Keratinocyte (primary cell): Measurements from ENCODE around the gene PTGR2. TPM values are rescaled to one million over a fixed set of nuclear protein-coding genes. Genes with fewer than 3 reads are reported as not detected.

Experiments
- DNase-seq: peaks from one replicate; pipeline ENCODE4 v3.0.0-alpha.2; 2011; ENCODE audit warnings: low read depth, missing footprints, low spot score
- FAIRE-seq: peaks from 2 replicates; lab custom pipeline; 2011; peaks lifted over from hg19 to GRCh38; lab: Jason Lieb, UNC
- H2AFZ ChIP-seq: 2 replicates; pipeline ENCODE4 v1.6.0; 2012; ENCODE audit warnings: low read length, control low read depth, inconsistent platforms; ENCODE audit not compliant: control insufficient read depth
- H3K27ac ChIP-seq: 2 replicates; pipeline ENCODE4 v1.5.1; 2011; ENCODE audit warnings: low read length; ENCODE audit not compliant: control insufficient read depth, insufficient read depth
- H3K27me3 ChIP-seq: 3 replicates; pipeline ENCODE4 v1.6.0; 2011; ENCODE audit warnings: low read length; ENCODE audit not compliant: control insufficient read depth, insufficient read depth; ENCODE audit errors: extremely low read depth
- H3K36me3 ChIP-seq, 2 experiments: 2 replicates in 1 of 2; 3 replicates in 1 of 2; pipeline ENCODE4 v1.5.1; 2011; ENCODE audit warnings: low read length in 2 of 2, mild to moderate bottlenecking in 1 of 2; ENCODE audit not compliant: control insufficient read depth in 2 of 2, insufficient read depth in 2 of 2; ENCODE audit errors: extremely low read depth in 1 of 2
- H3K4me1 ChIP-seq: 3 replicates; pipeline ENCODE4 v1.5.1; 2011; ENCODE audit warnings: low read length; ENCODE audit not compliant: control insufficient read depth, insufficient read depth; ENCODE audit errors: extremely low read depth
- H3K4me2 ChIP-seq: 3 replicates; pipeline ENCODE4 v1.6.0; 2011; ENCODE audit warnings: low read depth, low read length; ENCODE audit not compliant: control insufficient read depth, insufficient read depth; ENCODE audit errors: extremely low read depth
- H3K4me3 ChIP-seq, 3 experiments: fragments of 200-600 bp in 1 of 3; sonication (generic) in 1 of 3; 2 replicates in 2 of 3; 3 replicates in 1 of 3; pipeline ENCODE4 v1.5.1; 2011 to 2016; ENCODE audit warnings: low read length in 3 of 3, mild to moderate bottlenecking in 3 of 3, control low read depth in 2 of 3, inconsistent platforms in 1 of 3, low read depth in 1 of 3, mixed read lengths in 1 of 3, mixed run types in 1 of 3, moderate library complexity in 1 of 3; ENCODE audit not compliant: control insufficient read depth in 2 of 3, insufficient read depth in 2 of 3; ENCODE audit errors: extremely low read depth in 1 of 3
- H3K79me2 ChIP-seq: 2 replicates; pipeline ENCODE4 v1.6.0; 2012; ENCODE audit warnings: low read length; ENCODE audit not compliant: control insufficient read depth, insufficient read depth
- H3K9ac ChIP-seq: 3 replicates; pipeline ENCODE4 v1.6.0; 2011; ENCODE audit warnings: low read length; ENCODE audit not compliant: control insufficient read depth, insufficient read depth; ENCODE audit errors: extremely low read depth
- H3K9me1 ChIP-seq: 3 replicates; pipeline ENCODE4 v1.6.0; 2011; ENCODE audit warnings: low read length; ENCODE audit not compliant: control insufficient read depth, insufficient read depth; ENCODE audit errors: extremely low read depth
- H3K9me3 ChIP-seq: 2 replicates; pipeline ENCODE4 v1.5.1; 2012; ENCODE audit warnings: low read depth, low read length; ENCODE audit not compliant: control insufficient read depth
- H4K20me1 ChIP-seq: 3 replicates; pipeline ENCODE4 v1.6.0; 2011; ENCODE audit warnings: low read length; ENCODE audit not compliant: control insufficient read depth, insufficient read depth; ENCODE audit errors: extremely low read depth
- CTCF ChIP-seq, 3 experiments: IDR thresholded peaks in 1 of 3; conservative IDR thresholded peaks in 1 of 3; optimal IDR thresholded peaks in 1 of 3; 2 replicates in 2 of 3; 3 replicates in 1 of 3; pipeline versions ENCODE3 to v1.5.1; 2011; ENCODE audit warnings: low read length in 3 of 3, mild to moderate bottlenecking in 3 of 3, moderate library complexity in 2 of 3, control low read depth in 1 of 3, inconsistent platforms in 1 of 3; ENCODE audit not compliant: insufficient read depth in 2 of 3; ENCODE audit errors: extremely low read depth in 1 of 3
- EZH2 ChIP-seq: IDR thresholded peaks from one replicate; pipeline ENCODE4 v1.6.1; 2012; ENCODE audit warnings: inconsistent platforms, mild to moderate bottlenecking, low read length, moderate library complexity
- dilution Hi-C: fragments of 300-500 bp; cut with MboI; formaldehyde crosslinking; loops from one replicate; pipeline ENCODE4 v1.7.0; 2020; ENCODE audit warnings: low sequenced_read_pairs; ENCODE audit not compliant: extremely low pct_ligation_motif_present
- polyA plus RNA-seq, 5 experiments: library from polyadenylated mRNA; depleted of rRNA in 3 of 5; stranded (reverse) in 3 of 5; stranded (forward) in 1 of 5; unstranded in 1 of 5; fragments of >200 nt; gene quantifications; 1 replicate in 1 of 5; 2 replicates in 3 of 5; 3 replicates in 1 of 5; pipeline versions ENCODE4 v1.2.1 to v1.2.3, GENCODE V29; 2011 to 2012; ENCODE audit warnings: missing spikeins in 2 of 5, low read depth in 1 of 5, low replicate concordance in 1 of 5

The PTGR2 gene
- polyA plus RNA-seq, 1 donor (not counting 4 experiments of a cell fraction or from before 2014, with no cell fraction given) = 19.5 TPM

GRCh38 chr14:73870525-73871235 lies 19.0 kb downstream of the PTGR2 start:
- no peaks in the 10 kb centered on the region for H3K9me3 ChIP-seq
- no peak overlapping the region for H3K4me2 ChIP-seq
- H3K4me3 ChIP-seq = no peak overlapping the region
- H3K27ac ChIP-seq = no peak overlapping the region
- TF ChIP-seq EZH2 (no peak), CTCF (optimal IDR thresholded peaks at IDR 0.05 in 1 of 3, IDR thresholded peaks at IDR 0.05 in 1 of 3, conservative IDR thresholded peaks at IDR 0.05 in 1 of 3; ENCODE audit: extremely low read depth in 1 of 3, insufficient read depth in 2 of 3, low read length in 3 of 3) (no peak)
- DNase-seq = no peak
- H3K79me2 ChIP-seq = no peaks in the 10 kb centered on the region
- dilution Hi-C loops = no loop called here
- H3K27me3 ChIP-seq = no peaks in the 10 kb centered on the region
- no peaks in the 10 kb centered on the region for H4K20me1 ChIP-seq
- no peaks in the 10 kb centered on the region for H3K9me1 ChIP-seq
- H2AFZ ChIP-seq = no peak overlapping the region
- H3K4me1 ChIP-seq = no peaks in the 10 kb centered on the region
- H3K36me3 ChIP-seq = peaks cover 1 to 4% of the 10 kb centered on the region in 2 experiments
- FAIRE-seq = no peak
- H3K9ac ChIP-seq = no peak overlapping the region

GRCh38 chr14:73873660-73874059 lies 22.0 kb downstream of the PTGR2 start:
- dilution Hi-C loops = no loop called here
- no peaks in the 10 kb centered on the region for H3K4me1 ChIP-seq
- FAIRE-seq = no peak
- H3K27ac ChIP-seq = no peak overlapping the region
- H3K36me3 ChIP-seq = no peaks in the 10 kb centered on the region
- no peaks in the 10 kb centered on the region for H3K9me3 ChIP-seq
- H3K9me1 ChIP-seq = no peaks in the 10 kb centered on the region
- no peak overlapping the region for H3K9ac ChIP-seq
- H3K79me2 ChIP-seq = no peaks in the 10 kb centered on the region
- H4K20me1 ChIP-seq = no peaks in the 10 kb centered on the region
- H3K4me2 ChIP-seq = no peak overlapping the region
- DNase-seq = no peak
- TF ChIP-seq EZH2 (no peak), CTCF (optimal IDR thresholded peaks at IDR 0.05 in 1 of 3, IDR thresholded peaks at IDR 0.05 in 1 of 3, conservative IDR thresholded peaks at IDR 0.05 in 1 of 3; ENCODE audit: extremely low read depth in 1 of 3, insufficient read depth in 2 of 3, low read length in 3 of 3) (no peak)
- H3K27me3 ChIP-seq = no peaks in the 10 kb centered on the region
- H3K4me3 ChIP-seq = no peak overlapping the region
- H2AFZ ChIP-seq = no peak overlapping the region
